SK-N-SH (cell line): ENCODE results near the gene HS3ST5. TPM values are rescaled to one million over a fixed set of nuclear protein-coding genes. Genes with fewer than 3 reads are reported as not detected.

Source experiments
- CTCF ChIA-PET: fragments of 300-600, 350-600 bp; formaldehyde crosslinking; extraction: SDS; loops from one replicate; lab custom pipeline; 2021; lab: Yijun Ruan, JAX
- POLR2A ChIA-PET: fragments of 350-600 bp; sonication (Branson Sonifier 250); formaldehyde crosslinking; extraction: SDS; loops from one replicate; lab custom pipeline; 2020; ENCODE audit warnings: antibody characterized with exemption, inconsistent platforms; lab: Yijun Ruan, JAX
- DNase-seq: peaks from one replicate; pipeline ENCODE4 v3.0.0; 2012
- H2AFZ ChIP-seq: fragments of 200-600 bp; sonication (generic); 2 replicates; pipeline ENCODE4 v1.8.1; 2016; ENCODE audit warnings: antibody characterized with exemption, mild to moderate bottlenecking, low read depth
- H3F3A ChIP-seq: fragments of 200-600 bp; sonication (generic); replicated peaks from 2 replicates; pipeline ENCODE3; 2016; ENCODE audit warnings: antibody characterized with exemption, mild to moderate bottlenecking; ENCODE audit not compliant: insufficient read depth
- H3K27ac ChIP-seq, 2 experiments: fragments of 200-500 bp in 1 of 2; fragments of 200-600 bp in 1 of 2; sonication (Bioruptor generic) in 1 of 2; sonication (generic), shearing (Covaris generic) in 1 of 2; 2 replicates each; pipeline versions ENCODE4 v1.5.1 to v1.6.1; 2014 to 2016; ENCODE audit warnings: low read depth in 2 of 2, inconsistent platforms in 1 of 2, low read length in 1 of 2, mild to moderate bottlenecking in 1 of 2, mixed read lengths in 1 of 2
- H3K27me3 ChIP-seq: fragments of 200-600 bp; sonication (generic), shearing (Covaris generic); 2 replicates; pipeline ENCODE4 v1.6.1; 2016; ENCODE audit warnings: mixed run types; ENCODE audit not compliant: insufficient read depth
- H3K36me3 ChIP-seq, 2 experiments: fragments of 200-500 bp in 1 of 2; fragments of 200-600 bp in 1 of 2; sonication (Bioruptor generic) in 1 of 2; sonication (generic) in 1 of 2; replicated peaks in 1 of 2; 2 replicates each; pipeline versions ENCODE3 to v1.5.1; 2014 to 2016; ENCODE audit warnings: low read length in 1 of 2, mild to moderate bottlenecking in 1 of 2; ENCODE audit not compliant: insufficient read depth in 2 of 2, control insufficient read depth in 1 of 2
- H3K4me1 ChIP-seq, 2 experiments: fragments of 200-500 bp in 1 of 2; fragments of 200-600 bp in 1 of 2; sonication (Bioruptor generic) in 1 of 2; sonication (generic), shearing (Covaris generic) in 1 of 2; 2 replicates each; pipeline versions ENCODE4 v1.5.1 to v1.6.1; 2014 to 2016; ENCODE audit warnings: low read depth in 1 of 2, low read length in 1 of 2, mixed run types in 1 of 2; ENCODE audit not compliant: insufficient read depth in 2 of 2, control insufficient read depth in 1 of 2
- H3K4me2 ChIP-seq: fragments of 200-600 bp; sonication (generic), shearing (Covaris generic); 2 replicates; pipeline ENCODE4 v1.6.1; 2017; ENCODE audit warnings: mixed run types
- H3K4me3 ChIP-seq, 2 experiments: fragments of 200-500 bp in 1 of 2; fragments of 200-600 bp in 1 of 2; sonication (Bioruptor generic) in 1 of 2; sonication (generic), shearing (Covaris generic) in 1 of 2; 2 replicates each; pipeline versions ENCODE4 v1.5.1 to v1.8.1; 2014 to 2016; ENCODE audit warnings: low read depth in 2 of 2, inconsistent platforms in 1 of 2, low read length in 1 of 2, mild to moderate bottlenecking in 1 of 2, mixed read lengths in 1 of 2, moderate library complexity in 1 of 2
- H3K79me2 ChIP-seq: fragments of 200-600 bp; sonication (generic); 2 replicates; pipeline ENCODE4 v1.8.1; 2017; ENCODE audit warnings: mild to moderate bottlenecking; ENCODE audit not compliant: insufficient read depth
- H3K9ac ChIP-seq: fragments of 200-600 bp; sonication (generic); 2 replicates; pipeline ENCODE4 v1.6.1; 2017; ENCODE audit warnings: mixed run types
- H3K9me2 ChIP-seq: fragments of 200-600 bp; sonication (generic); 2 replicates; pipeline ENCODE4 v1.6.1; 2017; ENCODE audit warnings: mixed run types
- H3K9me3 ChIP-seq: fragments of 200-600 bp; sonication (generic); 2 replicates; pipeline ENCODE4 v1.6.1; 2017; ENCODE audit warnings: mixed run types, mild to moderate bottlenecking, moderate library complexity
- H4K20me1 ChIP-seq: fragments of 200-600 bp; sonication (generic); 2 replicates; pipeline ENCODE4 v1.6.1; 2017; ENCODE audit warnings: mild to moderate bottlenecking, mixed run types; ENCODE audit not compliant: insufficient read depth
- CHD2 ChIP-seq: fragments of 150-350 bp; IDR thresholded peaks from 2 replicates; pipeline ENCODE4 v1.6.1; 2018; ENCODE audit warnings: low read length; ENCODE audit not compliant: partially characterized antibody
- EP300 ChIP-seq, 2 experiments: IDR thresholded peaks; 2 replicates each; pipeline versions ENCODE4 v1.4.0 to v1.6.1; 2012; ENCODE audit warnings: borderline replicate concordance in 1 of 2, low read depth in 1 of 2, low read length in 1 of 2
- FOSL2 ChIP-seq: IDR thresholded peaks from 2 replicates; pipeline ENCODE4 v1.4.0; 2012; ENCODE audit warnings: low read depth, mild to moderate bottlenecking, moderate library complexity, borderline replicate concordance
- FOXJ3 ChIP-seq: sonication (generic); formaldehyde crosslinking; IDR thresholded peaks from 2 replicates; pipeline ENCODE4 v1.5.1; 2020; ENCODE audit warnings: mild to moderate bottlenecking, missing genetic modification reagents
- FOXM1 ChIP-seq: IDR thresholded peaks from 2 replicates; pipeline ENCODE4 v1.4.0; 2012; ENCODE audit warnings: low read depth, mild to moderate bottlenecking
- GABPA ChIP-seq: IDR thresholded peaks from 2 replicates; pipeline ENCODE4 v1.4.0; 2012; ENCODE audit warnings: low read depth, mild to moderate bottlenecking
- GATA2 ChIP-seq: sonication (generic); formaldehyde crosslinking; IDR thresholded peaks from 2 replicates; pipeline ENCODE4 v1.5.0; 2020; ENCODE audit warnings: mild to moderate bottlenecking, missing genetic modification reagents
- IRF3 ChIP-seq: fragments of 150-350 bp; IDR thresholded peaks from 2 replicates; pipeline ENCODE4 v1.6.1; 2016; ENCODE audit warnings: mild to moderate bottlenecking, low read depth, low read length
- JUND ChIP-seq: IDR thresholded peaks from 2 replicates; pipeline ENCODE4 v1.4.0; 2012
- MAX ChIP-seq: IDR thresholded peaks from 2 replicates; pipeline ENCODE4 v1.4.0; 2012; ENCODE audit warnings: low read depth
- MXI1 ChIP-seq: IDR thresholded peaks from 2 replicates; pipeline ENCODE4 v1.6.1; 2012; ENCODE audit warnings: mild to moderate bottlenecking, low read depth, low read length, improper control_type of control experiment
- PBX3 ChIP-seq: IDR thresholded peaks from 2 replicates; pipeline ENCODE4; 2012
- POLR2AphosphoS5 ChIP-seq: IDR thresholded peaks from 2 replicates; pipeline ENCODE4 v1.6.1; 2012; ENCODE audit warnings: low read depth, low read length
- RCOR1 ChIP-seq: fragments of 150-350 bp; IDR thresholded peaks from 2 replicates; pipeline ENCODE4 v1.6.1; 2017; ENCODE audit warnings: antibody characterized with exemption, low read length
- RXRA ChIP-seq: IDR thresholded peaks from 2 replicates; pipeline ENCODE4 v1.4.0; 2012; ENCODE audit warnings: low read depth, mild to moderate bottlenecking, borderline replicate concordance
- TAF1 ChIP-seq: IDR thresholded peaks from 2 replicates; pipeline ENCODE4 v1.6.1; 2012; ENCODE audit warnings: low read depth, mild to moderate bottlenecking, low read length, moderate library complexity, borderline replicate concordance
- YY1 ChIP-seq: IDR thresholded peaks from 2 replicates; pipeline ENCODE4 v1.4.0; 2012; ENCODE audit warnings: low read depth, mild to moderate bottlenecking
- WGBS: methylation state at CpG from one replicate; pipeline ENCODE4 v1.1.6; 2017; ENCODE audit warnings: low lambda C conversion rate; 5-methylcytosine and 5-hydroxymethylcytosine counted together
- polyA plus RNA-seq, 3 experiments: library from polyadenylated mRNA; depleted of rRNA; stranded (reverse); fragments of >200 nt; gene quantifications; 2 replicates each; pipeline ENCODE4 v1.2.3, GENCODE V29; 2012

HS3ST5 gene
- polyA plus RNA-seq, 1 of the 3 experiments (the other 2 are of a cell fraction): 0.02 TPM

- TF ChIP-seq TAF1: no peak
- no peak for TF ChIP-seq MXI1
- no peak for TF ChIP-seq IRF3
- no peak for TF ChIP-seq FOXJ3 (CRISPR knock-in tag)
- TF ChIP-seq FOXM1: no peak
- TF ChIP-seq MAX: no peak
- TF ChIP-seq RCOR1: no peak
- TF ChIP-seq CHD2: no peak
These were observed 32.8 kb upstream of the HS3ST5 start (continued) for GRCh38 chr6:114375541-114376192.

GRCh38 chr6:114367315-114367961 lies 24.6 kb upstream of the HS3ST5 start:
- Histone ChIP-seq H3K9me2 (no peaks in the 10 kb centered on the region), H3K4me2 (no peak overlapping the region), H3K27ac (no peak overlapping the region), H3K36me3 (no peaks in the 10 kb centered on the region), H3K4me3 (no peak overlapping the region), H2AFZ (no peak overlapping the region), H3K27me3 (no peaks in the 10 kb centered on the region), H3K79me2 (no peaks in the 10 kb centered on the region), H3K4me1 (no peaks in the 10 kb centered on the region), H3K9me3 (no peaks in the 10 kb centered on the region), H3K9ac (no peak overlapping the region), H4K20me1 (no peaks in the 10 kb centered on the region), H3F3A (no peaks in the 10 kb centered on the region)
- no peak for DNase-seq
- WGBS: 68% methylated on average over 1 of the region's 1 CpG
- ChIA-PET CTCF (interaction anchor here (0.6 kb wide), 1 partner anchor 386 kb away, joined by 3 read pairs; no protein-coding TSS in a partner anchor), POLR2A (no interaction called here)
- TF ChIP-seq EP300 (IDR thresholded peaks at IDR 0.05; ENCODE audit: borderline replicate concordance in 1 of 2, low read depth in 1 of 2, low read length in 1 of 2) (no peak), IRF3 (no peak), POLR2AphosphoS5 (no peak), GABPA (no peak), GATA2 (no peak), JUND (no peak), PBX3 (no peak), YY1 (no peak), MXI1 (no peak), FOSL2 (no peak), RXRA (no peak)
